HG02763 (cell line): ENCODE results near the gene HOXD8.

Experiments used
- ATAC-seq: cut with Tn5 transposase; IDR thresholded peaks from one replicate; pipeline ENCODE4 v1.9.1; 2021; ENCODE audit warnings: mild to moderate bottlenecking, moderate library complexity; ENCODE audit not compliant: unreplicated experiment

HOXD8 gene

DNA sequence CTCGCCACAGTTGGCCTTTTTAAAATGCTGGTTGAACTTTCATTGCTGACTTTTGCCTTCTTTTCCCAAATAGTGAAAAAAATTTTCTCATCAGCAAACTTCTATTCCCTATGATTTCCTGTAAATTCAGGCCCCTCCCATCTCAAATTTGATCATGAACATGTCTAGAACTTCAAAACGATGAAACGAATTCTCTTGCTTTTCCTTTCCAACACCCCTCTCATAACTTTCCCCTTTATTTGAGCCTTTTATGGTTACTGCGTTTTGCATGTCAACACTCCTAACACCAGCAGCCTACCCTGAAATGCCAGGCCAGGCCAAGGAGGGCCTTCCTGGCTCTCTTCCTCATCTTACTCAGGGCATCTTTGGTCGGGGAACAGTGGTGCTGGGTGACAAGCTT, 38.6 kb upstream of the HOXD8 start:
- no peak for ATAC-seq

DNA sequence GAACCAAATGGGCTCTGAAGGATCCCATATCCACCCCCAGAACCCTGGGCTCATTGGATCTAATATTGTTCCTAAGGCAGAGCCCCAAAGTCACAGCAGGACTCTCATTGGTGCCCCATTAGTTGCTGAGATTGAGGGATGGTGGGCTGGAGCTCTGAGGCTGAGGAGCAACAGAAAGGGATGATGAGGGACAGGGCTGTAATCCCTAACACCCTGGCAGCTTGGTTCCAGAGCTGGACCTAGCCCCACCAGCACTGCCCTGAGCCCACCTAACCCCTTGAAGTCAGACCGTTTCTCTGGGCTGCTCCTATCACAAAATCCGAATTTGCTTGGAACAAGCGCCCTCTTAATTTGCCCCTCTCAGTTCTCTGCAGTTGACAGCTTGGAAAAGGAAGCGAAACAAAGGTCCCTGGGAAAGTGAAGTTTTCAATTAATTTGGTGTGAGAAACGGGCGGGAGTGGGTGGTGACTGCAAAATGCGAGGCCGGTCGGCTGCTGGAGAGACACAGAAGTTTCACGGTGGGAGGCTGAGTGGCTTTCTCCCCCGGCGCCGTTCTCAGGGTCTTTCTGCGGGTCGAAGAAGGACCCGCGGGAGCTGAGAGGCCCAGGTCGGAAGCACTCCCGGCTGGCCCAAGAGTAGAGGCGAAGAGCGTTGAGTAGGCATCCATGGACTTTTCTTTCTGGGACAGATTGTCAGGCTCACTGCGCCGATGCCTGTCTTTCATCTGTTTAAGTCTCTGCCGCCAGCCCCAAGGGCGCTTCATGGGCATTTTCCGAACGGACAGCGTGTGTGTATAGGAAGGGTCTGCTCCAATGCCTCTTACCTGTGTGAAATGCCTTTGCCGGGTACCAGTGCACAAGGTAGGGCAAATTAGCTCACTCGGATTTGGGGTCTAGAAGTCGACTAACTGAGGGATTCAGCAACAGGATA, 37.9 kb upstream of the HOXD8 start:
- no peak for ATAC-seq

DNA sequence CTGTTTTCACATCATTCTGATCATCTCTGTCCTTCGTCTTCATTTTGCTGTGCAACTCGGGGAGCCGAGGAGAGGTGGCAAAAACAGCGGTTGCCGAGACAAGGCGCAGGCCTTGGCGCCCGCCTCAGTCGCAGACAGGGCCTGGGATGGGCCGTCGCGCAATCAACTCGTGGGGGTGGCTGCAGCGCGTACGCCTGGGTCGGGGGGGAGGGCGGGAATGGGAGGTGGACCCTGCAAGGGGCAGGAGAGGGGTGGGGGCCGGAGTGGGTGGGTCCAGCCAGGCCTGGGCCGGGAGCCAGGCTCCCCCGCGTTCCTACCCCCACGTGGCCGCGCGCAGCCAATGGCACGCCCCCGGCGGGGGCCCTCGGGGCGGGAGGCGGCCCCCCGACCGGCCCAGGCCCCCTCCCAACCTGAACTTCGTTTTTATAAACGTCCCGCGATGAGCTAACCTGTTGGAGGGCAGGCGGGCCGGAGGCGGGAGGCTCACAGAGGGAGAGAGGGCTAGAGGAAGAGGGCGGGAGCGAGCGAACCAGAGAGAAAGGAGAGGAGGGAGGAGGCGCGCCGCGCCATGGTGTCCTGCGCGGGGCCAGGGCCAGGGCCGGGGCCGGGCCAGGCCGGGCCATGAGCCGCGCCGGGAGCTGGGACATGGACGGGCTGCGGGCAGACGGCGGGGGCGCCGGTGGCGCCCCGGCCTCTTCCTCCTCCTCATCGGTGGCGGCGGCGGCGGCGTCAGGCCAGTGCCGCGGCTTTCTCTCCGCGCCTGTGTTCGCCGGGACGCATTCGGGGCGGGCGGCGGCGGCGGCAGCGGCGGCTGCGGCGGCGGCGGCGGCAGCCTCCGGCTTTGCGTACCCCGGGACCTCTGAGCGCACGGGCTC, 37.0 kb upstream of the HOXD8 start, which contains the start of gene HOXD13:
Gene HOXD13, plus strand, starts transcription at position 452 of the 875 bp plus-strand sequence. Its CDS starts 170 bp downstream, at position 622.
- no peak for ATAC-seq

DNA sequence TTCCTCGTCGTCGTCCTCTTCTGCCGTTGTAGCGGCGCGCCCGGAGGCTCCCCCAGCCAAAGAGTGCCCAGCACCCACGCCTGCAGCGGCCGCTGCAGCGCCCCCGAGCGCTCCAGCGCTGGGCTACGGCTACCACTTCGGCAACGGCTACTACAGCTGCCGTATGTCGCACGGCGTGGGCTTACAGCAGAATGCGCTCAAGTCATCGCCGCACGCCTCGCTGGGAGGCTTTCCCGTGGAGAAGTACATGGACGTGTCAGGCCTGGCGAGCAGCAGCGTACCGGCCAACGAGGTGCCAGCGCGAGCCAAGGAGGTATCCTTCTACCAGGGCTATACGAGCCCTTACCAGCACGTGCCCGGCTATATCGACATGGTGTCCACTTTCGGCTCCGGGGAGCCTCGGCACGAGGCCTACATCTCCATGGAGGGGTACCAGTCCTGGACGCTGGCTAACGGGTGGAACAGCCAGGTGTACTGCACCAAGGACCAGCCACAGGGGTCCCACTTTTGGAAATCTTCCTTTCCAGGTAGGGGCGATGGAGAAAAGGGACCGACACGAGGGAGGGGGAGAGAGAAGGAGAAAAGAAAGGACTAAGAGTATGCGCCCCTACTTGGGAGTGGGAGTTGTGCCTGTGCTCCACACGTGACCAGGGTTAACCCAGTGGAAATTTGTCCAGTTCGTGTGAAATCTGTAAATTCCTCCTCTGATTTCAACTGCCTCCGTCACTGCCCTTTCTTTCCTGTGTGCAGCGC, 36.2 kb upstream of the HOXD8 start:
- ATAC-seq: no peak

DNA sequence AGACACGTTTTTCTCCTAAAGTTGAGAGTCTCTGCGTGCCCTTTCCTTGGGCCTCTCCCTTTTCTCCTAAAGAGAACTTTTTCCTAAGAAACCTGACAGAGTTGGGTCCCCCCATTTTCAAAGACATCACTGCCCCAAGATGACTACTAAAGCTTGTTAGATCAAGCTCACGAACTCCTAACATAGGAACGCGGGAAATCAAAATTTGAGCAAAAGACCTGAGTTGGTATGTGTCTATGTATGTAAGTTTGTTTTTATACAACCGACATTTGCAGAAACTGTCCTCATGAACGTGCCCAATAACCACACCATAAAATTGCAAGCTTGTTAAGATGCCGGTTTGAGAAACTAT, 35.6 kb upstream of the HOXD8 start:
- no peak for ATAC-seq

DNA sequence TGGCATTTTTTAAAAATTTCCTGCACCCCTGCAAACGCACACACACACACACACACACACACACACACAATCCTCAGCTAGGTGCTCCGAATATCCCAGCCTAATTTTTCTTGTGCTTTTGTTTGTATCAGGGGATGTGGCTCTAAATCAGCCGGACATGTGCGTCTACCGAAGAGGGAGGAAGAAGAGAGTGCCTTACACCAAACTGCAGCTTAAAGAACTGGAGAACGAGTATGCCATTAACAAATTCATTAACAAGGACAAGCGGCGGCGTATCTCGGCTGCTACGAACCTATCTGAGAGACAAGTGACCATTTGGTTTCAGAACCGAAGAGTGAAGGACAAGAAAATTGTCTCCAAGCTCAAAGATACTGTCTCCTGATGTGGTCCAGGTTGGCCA, 35.2 kb upstream of the HOXD8 start:
- no peak for ATAC-seq

DNA sequence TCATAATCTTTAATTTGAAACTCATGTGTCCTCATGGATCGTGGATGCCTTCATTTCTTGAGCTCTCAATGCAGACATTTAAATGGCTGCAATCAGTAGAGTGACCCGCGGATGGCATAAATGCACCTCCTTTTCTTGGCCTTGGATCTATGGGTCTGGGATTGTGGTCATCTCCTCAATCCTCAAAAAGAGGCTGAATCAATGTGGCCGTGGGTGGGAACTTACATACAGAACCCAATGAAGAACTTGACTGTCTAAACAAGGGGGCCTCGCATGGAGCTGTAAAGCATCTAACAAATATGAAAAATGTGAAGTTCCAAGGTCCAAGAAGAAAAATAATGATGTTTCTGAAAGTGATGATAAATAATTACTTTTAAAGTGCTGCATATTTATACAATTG, 34.1 kb upstream of the HOXD8 start:
- no peak for ATAC-seq

DNA sequence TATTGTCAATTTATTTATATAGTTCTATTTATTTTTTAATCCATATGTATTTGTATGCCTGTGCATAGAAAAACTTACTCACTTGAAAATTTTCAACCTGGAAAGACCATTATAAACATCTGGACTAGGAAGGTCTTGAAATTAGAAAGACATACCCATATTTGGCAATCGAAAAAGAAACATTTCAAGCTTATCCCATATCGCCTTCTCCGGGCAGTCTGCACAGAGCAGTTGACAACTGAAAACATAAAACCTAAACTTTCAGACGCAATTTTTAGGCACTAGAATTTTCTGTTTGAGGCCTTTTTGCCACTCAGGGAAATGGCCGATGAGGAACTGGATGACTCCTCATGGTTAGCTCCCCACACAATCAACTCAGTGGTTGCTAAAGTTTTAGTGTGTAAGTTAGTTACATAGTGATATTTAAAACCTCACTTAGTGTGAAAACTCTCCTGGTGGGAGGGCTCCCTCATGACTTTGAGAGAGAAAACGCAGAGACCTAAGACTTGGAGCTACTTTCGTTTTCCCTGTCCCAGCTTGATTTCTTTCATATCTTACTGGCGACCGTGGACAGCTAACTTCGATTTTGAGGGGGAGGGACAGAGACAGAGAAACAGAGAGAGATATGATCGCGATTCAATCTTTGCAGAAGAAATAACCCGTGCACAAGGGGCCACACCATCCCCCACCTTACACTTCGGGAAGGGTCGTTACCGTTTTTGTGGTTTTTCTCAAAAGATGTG, 33.1 kb upstream of the HOXD8 start:
- ATAC-seq: no peak

DNA sequence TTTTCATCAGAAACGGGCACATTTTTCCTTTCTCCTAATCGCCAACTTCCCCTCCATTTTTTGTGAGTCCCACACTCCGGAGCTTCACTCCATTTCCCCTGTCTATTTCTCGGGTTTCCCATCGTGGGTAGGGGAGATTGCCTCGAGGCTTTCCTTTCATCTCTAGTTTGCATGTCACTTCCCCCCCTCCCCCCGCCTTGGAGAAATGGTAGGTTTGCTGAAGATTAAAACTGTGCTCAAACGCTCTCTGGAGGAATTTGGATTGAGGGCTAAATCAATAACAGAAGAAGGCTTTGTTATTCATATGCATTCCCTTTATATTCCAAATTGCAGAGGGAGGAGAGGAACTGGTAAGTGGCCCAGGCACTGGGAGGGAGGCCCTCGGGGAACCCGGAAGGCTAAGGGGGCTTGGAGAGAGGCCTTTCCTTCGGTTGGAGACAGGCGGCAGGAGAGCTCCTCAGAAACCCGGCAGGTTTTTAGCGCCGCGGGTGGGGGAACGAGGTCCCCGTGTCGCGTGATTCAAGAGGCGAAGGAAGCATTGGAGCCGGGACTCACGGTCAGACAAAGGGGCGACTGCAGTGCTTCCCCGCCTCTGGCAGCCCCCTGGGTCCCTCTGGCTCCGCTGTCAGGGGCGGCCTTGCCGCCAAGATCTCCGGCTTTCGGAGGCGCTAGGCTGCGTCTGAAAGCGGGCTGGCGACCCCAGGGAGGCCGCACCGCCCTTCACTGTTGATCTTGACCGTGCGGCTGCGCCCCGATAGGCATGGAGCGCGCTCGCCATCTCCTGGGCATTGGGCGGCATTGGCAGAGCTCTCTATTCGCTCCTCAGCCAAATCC, 32.3 kb upstream of the HOXD8 start:
- ATAC-seq: peak; percentile 76

DNA sequence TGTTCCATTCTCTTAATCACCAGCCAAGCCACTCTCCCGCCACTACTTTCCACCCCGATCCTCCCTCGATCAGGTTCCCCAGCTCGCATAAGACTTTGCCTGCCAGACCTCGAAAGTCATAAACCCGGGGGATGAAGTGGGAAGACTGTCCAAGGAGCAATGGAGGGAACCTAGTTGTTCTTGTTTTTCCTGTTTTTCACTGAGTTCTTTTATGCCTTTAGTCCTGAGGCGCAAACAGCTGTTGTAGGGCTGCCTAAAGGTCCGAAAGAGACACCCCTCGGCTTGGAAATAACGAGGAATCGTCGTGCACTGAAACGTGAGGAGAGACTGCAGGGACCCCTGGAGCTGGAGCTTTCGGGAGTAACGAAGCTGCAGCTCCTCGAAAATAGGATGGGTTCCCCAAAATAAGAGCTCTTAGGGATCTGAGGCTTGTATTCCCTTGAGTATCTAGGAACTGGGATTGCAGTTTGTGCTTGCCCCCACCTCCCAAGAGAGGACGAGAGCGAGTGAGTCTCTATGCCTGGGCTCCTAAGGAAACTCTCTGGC, 31.6 kb upstream of the HOXD8 start:
- no peak for ATAC-seq

DNA sequence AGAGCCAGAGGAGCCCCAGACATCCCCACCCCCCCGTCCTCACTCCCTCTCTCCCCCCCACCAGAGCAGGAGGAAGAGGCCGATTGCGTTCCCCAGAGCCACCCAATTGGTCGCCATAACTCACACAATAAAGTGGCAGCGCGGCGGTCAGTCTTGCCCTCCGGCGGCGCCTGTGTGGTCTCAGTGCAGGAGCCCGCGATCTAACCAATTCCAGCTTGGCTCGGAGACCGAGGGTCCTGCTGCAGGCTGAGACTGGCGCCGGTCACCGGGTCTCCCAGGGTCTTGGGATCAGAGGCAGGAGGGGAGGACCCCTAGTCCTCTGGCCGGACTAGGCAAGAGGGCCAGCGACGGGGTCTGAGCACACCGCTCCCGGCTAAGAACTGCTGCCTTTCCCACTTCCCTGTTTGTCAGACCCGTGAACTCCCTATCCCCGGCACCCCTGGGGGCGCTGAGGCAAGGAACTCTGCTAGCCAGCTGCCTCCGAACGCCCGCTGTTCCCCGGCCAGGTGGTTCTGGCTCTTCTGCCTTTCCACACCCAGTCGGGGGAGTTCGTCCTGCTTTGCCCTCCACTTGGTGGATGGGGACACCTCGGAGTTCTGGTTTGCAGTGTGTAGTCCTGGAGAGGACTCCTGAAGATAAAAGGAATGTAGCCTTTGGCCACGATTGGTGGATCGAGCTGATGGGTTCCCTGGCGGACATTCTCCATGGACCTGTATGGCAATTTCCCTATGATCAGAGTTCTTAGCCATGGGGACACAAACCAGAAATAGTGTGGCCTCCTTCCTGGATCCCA, 30.9 kb upstream of the HOXD8 start:
- no peak for ATAC-seq

DNA sequence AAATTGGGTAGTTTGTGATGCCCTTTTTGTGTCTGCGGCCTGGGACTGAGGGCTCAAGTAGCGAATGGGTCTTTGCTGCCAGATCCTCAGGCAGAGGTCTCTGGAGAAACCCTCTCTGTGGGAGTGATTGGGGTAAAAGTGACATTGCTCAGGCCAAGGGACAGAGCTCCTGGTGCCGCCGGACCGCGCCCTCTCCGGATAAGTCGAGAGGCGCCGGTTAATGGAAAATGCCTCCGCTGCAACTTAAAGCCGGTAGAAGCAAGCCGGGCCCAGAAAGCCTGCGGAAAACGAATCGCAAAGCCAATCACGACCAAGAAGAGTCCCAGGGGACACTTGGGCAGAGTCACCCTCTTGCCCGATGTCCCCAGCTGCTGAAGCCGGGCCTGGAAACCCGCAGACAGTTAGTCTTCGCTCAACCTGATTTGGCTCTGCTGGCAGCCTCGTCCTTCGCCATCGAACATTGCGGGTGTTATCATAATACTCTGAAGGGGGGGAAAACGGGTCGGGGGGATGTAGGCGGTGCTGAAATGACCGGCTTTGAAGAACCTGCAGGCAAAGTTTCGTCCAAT, 30.3 kb upstream of the HOXD8 start:
- no peak for ATAC-seq

DNA sequence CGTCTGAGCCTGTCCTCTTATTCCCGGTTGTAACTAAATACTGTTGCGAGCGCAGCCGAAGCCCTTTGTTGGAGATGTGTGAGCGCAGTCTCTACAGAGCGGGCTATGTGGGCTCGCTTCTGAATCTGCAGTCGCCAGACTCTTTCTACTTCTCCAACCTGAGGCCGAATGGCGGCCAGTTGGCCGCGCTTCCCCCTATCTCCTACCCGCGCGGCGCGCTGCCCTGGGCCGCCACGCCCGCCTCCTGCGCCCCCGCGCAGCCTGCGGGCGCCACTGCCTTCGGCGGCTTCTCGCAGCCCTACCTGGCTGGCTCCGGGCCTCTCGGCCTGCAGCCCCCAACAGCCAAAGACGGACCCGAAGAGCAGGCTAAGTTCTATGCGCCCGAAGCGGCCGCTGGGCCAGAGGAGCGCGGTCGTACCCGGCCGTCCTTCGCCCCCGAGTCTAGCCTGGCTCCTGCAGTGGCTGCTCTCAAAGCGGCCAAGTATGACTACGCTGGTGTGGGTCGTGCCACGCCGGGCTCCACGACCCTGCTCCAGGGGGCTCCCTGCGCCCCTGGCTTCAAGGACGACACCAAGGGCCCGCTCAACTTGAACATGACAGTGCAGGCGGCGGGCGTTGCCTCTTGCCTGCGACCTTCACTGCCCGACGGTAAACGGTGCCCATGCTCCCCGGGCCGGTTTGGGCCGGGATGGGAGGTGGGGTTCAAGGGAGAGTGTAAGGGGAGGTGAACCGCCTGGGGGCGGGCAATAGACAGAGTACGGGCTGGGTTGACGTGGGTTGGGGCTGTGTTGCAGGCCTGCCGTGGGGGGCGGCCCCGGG, 29.6 kb upstream of the HOXD8 start, which contains the start of gene HOXD12:
Gene HOXD12, plus strand, starts transcription at position 68 of the 819 bp plus-strand sequence. Its CDS starts 7 bp downstream, at position 75.
- no peak for ATAC-seq

DNA sequence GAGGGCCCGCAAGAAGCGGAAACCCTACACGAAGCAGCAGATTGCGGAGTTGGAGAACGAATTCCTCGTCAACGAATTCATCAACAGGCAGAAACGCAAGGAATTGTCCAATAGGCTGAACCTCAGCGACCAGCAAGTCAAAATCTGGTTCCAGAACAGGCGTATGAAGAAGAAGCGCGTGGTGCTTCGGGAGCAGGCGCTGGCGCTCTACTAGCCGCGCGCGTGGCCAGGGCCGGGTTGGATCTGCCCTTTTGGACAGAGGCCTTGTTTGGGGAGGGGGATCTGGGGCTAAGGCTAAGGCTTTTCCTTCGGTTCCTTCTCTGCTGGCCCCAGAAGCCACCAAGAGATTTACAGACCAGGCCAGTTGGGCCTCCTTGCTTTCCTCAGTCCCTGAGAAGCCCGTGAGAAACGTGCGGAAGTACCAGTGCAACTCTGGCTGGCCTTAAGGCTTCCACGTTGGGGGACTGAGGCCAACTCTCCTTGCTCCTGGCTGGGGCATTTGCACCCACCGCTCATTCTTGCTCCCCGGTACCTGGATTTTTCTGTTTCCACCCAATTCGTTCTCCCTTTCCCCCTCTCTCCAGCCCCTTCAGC, 28.9 kb upstream of the HOXD8 start:
- no peak for ATAC-seq

DNA sequence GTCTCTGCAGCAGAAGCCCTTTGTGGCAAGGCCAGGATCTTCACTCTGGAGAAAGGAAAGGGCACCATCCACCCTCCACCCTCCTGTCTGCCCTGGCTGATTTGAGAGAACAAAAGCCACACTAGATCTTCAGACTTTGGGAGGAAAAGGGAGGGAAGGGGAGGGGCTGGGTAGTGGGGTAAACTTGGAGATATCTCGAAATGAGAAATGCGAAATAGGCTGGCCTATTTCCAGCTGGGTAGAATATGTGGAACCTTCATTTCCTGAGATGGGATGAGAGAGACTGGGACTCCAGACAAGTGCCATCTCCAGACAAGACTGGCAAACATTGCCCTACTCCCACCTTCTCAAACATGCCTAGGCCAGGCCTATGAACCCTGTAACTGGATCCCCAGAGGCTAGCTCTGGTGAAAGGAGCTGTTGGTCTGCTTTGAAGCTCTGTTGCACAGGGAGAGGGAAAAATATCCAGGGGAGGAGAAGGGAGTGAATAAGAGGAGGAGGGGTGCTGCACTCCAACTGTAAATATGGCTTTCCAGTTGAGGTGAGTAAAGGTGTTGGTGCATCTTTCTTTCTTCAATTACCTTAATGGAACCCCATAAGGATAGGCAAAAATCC, 28.2 kb upstream of the HOXD8 start:
- no peak for ATAC-seq

DNA sequence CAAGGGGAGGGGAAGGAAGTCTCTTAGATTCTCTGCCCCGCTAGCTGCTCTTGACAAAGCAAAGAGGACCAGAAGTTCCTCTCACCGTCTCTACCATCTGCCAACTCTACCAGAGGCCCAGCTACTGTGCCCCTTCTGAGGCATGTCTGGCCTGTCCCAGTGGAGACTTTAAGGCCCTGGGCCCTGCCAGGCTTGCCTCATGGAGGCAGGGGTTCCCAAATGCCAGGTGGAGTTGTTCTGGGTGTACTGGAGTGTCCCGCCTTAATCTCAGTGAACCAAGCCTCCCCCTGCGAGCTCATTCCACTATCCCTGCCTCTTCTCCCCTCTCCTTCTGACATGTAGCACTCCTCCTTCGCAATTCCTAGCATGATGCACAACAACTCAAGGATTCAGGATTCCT, 27.7 kb upstream of the HOXD8 start:
- ATAC-seq: no peak
